ENCODE results near the gene ZMYND10.

The ZMYND10 gene

GRCh38 chr3:50354850-50355249 is 9.3 kb upstream of the ZMYND10 start:
- no peak for DNase-seq (ENCODE audit: low read depth)
- TF ChIP-seq, protein P1, sequence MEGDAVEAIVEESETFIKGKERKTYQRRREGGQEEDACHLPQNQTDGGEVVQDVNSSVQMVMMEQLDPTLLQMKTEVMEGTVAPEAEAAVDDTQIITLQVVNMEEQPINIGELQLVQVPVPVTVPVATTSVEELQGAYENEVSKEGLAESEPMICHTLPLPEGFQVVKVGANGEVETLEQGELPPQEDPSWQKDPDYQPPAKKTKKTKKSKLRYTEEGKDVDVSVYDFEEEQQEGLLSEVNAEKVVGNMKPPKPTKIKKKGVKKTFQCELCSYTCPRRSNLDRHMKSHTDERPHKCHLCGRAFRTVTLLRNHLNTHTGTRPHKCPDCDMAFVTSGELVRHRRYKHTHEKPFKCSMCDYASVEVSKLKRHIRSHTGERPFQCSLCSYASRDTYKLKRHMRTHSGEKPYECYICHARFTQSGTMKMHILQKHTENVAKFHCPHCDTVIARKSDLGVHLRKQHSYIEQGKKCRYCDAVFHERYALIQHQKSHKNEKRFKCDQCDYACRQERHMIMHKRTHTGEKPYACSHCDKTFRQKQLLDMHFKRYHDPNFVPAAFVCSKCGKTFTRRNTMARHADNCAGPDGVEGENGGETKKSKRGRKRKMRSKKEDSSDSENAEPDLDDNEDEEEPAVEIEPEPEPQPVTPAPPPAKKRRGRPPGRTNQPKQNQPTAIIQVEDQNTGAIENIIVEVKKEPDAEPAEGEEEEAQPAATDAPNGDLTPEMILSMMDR (IDR thresholded peaks at IDR 0.05; ENCODE audit: control insufficient read depth, insufficient read depth, low read depth, low read length, missing control alignments), result no peak
- no peak overlapping the region for H3K4me3 ChIP-seq (ENCODE audit: control insufficient read depth, low read depth, low read length)

DNA sequence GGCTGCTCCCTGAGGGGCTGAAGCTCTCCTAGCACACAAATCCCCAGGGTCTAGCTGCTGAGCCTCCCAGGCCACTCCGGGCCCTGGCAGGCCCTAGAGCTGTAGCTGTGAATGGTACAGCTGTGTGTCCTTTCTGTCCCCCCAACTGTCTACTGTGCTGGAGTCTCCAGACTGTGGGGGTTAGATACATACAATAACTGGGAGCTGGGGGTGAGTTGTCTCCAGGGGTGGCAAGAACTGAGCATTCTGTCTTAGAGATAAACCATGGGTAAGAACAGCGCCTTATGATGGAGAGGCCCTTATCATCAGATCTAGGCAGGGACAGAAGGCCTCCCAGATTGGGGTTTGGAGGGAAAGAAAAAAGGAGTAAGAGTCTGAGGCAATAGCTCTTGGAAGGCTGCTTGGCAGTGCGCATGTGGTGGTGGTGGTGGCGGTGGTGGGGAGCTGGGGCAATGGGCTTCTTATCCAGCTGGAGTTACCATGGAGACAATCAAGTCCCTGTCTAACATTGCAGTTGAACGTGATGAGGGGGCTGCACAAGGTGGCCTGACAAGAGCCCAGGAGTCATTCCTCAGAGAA is 8.7 kb upstream of the ZMYND10 start:
- no peak for DNase-seq (ENCODE audit: low read depth)
- TF ChIP-seq, protein P1 (IDR thresholded peaks at IDR 0.05; ENCODE audit: control insufficient read depth, insufficient read depth, low read depth, low read length, missing control alignments), result no peak
- no peak overlapping the region for H3K4me3 ChIP-seq (ENCODE audit: control insufficient read depth, low read depth, low read length)

GRCh38 chr3:50353245-50354004 is 7.9 kb upstream of the ZMYND10 start:
- no peak for DNase-seq (ENCODE audit: low read depth)

GRCh38 chr3:50352781-50353180 is 7.2 kb upstream of the ZMYND10 start:
- no peak for DNase-seq (ENCODE audit: low read depth)
- no peak overlapping the region for H3K4me3 ChIP-seq (ENCODE audit: control insufficient read depth, low read depth, low read length)
- TF ChIP-seq, protein P1 (IDR thresholded peaks at IDR 0.05; ENCODE audit: control insufficient read depth, insufficient read depth, low read depth, low read length, missing control alignments), result peak; percentile 48

More at GRCh38 chr3:50353245-50354004, 7.9 kb upstream of the ZMYND10 start:
- TF ChIP-seq, protein P1 (IDR thresholded peaks at IDR 0.05; ENCODE audit: control insufficient read depth, insufficient read depth, low read depth, low read length, missing control alignments), result no peak
- no peak overlapping the region for H3K4me3 ChIP-seq (ENCODE audit: control insufficient read depth, low read depth, low read length)

GRCh38 chr3:50351323-50351697 is 5.8 kb upstream of the ZMYND10 start:
- DNase-seq (ENCODE audit: low read depth), result no peak
- peak overlapping the region; percentile 81 for H3K4me3 ChIP-seq (ENCODE audit: control insufficient read depth, low read depth, low read length)
- TF ChIP-seq, protein P1 (IDR thresholded peaks at IDR 0.05; ENCODE audit: control insufficient read depth, insufficient read depth, low read depth, low read length, missing control alignments), result no peak

DNA sequence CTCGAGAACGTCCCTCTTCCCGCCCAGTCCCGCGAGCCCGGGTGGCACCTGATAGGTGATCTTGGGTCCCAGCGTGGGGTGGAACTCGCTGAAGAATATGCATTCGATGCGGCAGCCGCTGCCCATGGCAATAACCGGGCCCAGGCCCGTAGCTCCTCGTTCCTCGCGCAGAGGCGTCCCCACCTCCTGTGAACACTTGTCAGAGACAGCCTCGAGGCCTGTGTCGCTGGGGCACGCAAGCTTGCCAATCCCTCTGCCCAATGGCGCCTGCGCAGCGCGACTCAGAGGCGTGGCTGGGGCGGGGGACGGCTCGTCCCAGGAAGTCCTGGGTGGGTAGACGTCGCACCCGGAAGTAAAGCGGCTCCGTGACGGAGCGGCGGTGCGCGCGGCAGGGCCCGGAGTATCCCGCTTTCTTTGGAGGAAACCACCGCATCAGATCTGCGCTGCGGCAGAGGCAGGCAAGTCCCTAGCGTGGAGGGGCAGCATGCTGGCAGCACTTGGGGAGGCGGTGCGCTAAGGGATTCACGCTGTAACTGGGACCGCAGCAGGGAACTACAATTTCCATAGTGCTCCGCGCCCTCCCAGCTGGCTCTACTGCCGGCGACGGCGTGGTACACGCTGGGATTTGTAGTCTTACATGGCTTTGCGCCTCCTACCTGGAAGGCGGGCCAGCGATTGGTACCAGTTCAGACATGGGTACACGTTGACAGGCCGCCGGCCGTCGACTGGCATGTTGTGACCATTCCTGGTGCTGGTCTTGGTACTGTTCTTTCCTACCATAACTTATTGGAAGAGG is 5.2 kb upstream of the ZMYND10 start, which contains the start of the genes CYB561D2 and NPRL2:
TSS of gene CYB561D2 (plus strand) at position 336 of the 796 bp plus-strand sequence. CDS start 572 bp downstream, outside the sequence.
TSS of gene NPRL2 (minus strand) at position 249 of the 796 bp plus-strand sequence. CDS start at position 126, 123 bp downstream.
- TF ChIP-seq, protein P1 (IDR thresholded peaks at IDR 0.05; ENCODE audit: control insufficient read depth, insufficient read depth, low read depth, low read length, missing control alignments), result no peak
- H3K4me3 ChIP-seq (ENCODE audit: control insufficient read depth, low read depth, low read length), result peak within 1 kb of the TSS; percentile 81
- DNase-seq (ENCODE audit: low read depth), result peak; percentile 62
